Stomach (tissue), 8 donors: ENCODE results near the gene KRTCAP3. TPM values are rescaled to one million over a fixed set of nuclear protein-coding genes. Genes with fewer than 3 reads are reported as not detected.

Experiments used
- polyA plus RNA-seq, 3 donors: library from polyadenylated mRNA; stranded (reverse); fragments of 200-250 nt; gene quantifications; one replicate each; pipeline ENCODE4 v1.2.3, GENCODE V29; 2013
- small RNA-seq, 4 donors: library from RNA; depleted of rRNA; stranded (forward); fragments of <200 nt; gene quantifications; one replicate each; pipeline ENCODE3, GENCODE V24; 2016
- total RNA-seq, 5 donors: library from RNA; depleted of rRNA; stranded (reverse); fragments of >200 nt; gene quantifications; one replicate each; pipeline versions ENCODE4 v1.1.0 to v1.2.3, GENCODE V29; 2014 to 2016
- donor health status: healthy with polysubstance abuse.
- donor health status: Bipolar disorder and iron deficiency.
- donor health status: healthy.

KRTCAP3 gene
- total and polyA plus RNA-seq, 8 donors = 16.5 to 140 (median 62.2) TPM; not detected in 1

Small RNAs within 50 kb of the gene (small RNA-seq; reads per million reads assigned to genes)
- 0 reads per million in 4 donors for gene RNU6-986P

Other genes with a start within 250 kb of the KRTCAP3 start
- gene ATRAID, start 230.3 kb upstream of the KRTCAP3 start, total RNA-seq = 100 to 1,000 TPM in 3 of 5 donors, 10 to 100 TPM in 2; 67.4 to 532 (median 131) TPM
- gene ATRAID, start 230.3 kb upstream of the KRTCAP3 start, polyA plus RNA-seq = 100 to 1,000 TPM in 2 of 3 donors, 10 to 100 TPM in 1; 86.6 to 140 (median 111) TPM
- 10 to 100 TPM; 19.3 to 71.0 (median 24.9) TPM for gene SLC5A6, start 230.1 kb upstream of the KRTCAP3 start, total RNA-seq
- gene SLC5A6, start 230.1 kb upstream of the KRTCAP3 start, polyA plus RNA-seq = 10 to 100 TPM in 1 of 3 donors, 1 to 10 TPM in 2; 5.7 to 15.0 (median 6.0) TPM
- 100 to 1,000 TPM in 2 of 5 donors, 10 to 100 TPM in 3; 12.2 to 130 (median 78.2) TPM for gene CAD, start 225.0 kb upstream of the KRTCAP3 start, total RNA-seq
- 10 to 100 TPM in 1 of 3 donors, 1 to 10 TPM in 2; 4.4 to 16.5 (median 6.5) TPM for gene CAD, start 225.0 kb upstream of the KRTCAP3 start, polyA plus RNA-seq
- not detected for gene SLC30A3, start 179.3 kb upstream of the KRTCAP3 start, total RNA-seq
- not detected for gene SLC30A3, start 179.3 kb upstream of the KRTCAP3 start, polyA plus RNA-seq
- gene DNAJC5G, start 166.9 kb upstream of the KRTCAP3 start, total RNA-seq = not detected
- gene DNAJC5G, start 166.9 kb upstream of the KRTCAP3 start, polyA plus RNA-seq = not detected
- under 1 TPM in 1 of 5 donors, not detected in 4; 0.87 TPM for gene TRIM54, start 160.0 kb upstream of the KRTCAP3 start, total RNA-seq
- under 1 TPM; 0.13 to 0.61 (median 0.25) TPM for gene TRIM54, start 160.0 kb upstream of the KRTCAP3 start, polyA plus RNA-seq
- gene UCN, start 133.9 kb upstream of the KRTCAP3 start, total RNA-seq = 1 to 10 TPM in 1 of 5 donors, not detected in 4; 6.7 TPM
- 1 to 10 TPM in 2 of 3 donors, not detected in 1; 3.5 to 4.1 TPM for gene UCN, start 133.9 kb upstream of the KRTCAP3 start, polyA plus RNA-seq
- 10 to 100 TPM in 4 of 5 donors, 1 to 10 TPM in 1; 8.7 to 98.0 (median 58.9) TPM for gene MPV17, start 119.3 kb upstream of the KRTCAP3 start, total RNA-seq
- gene MPV17, start 119.3 kb upstream of the KRTCAP3 start, polyA plus RNA-seq = 10 to 100 TPM; 41.7 to 84.0 (median 58.2) TPM
- gene GTF3C2, start 85.6 kb upstream of the KRTCAP3 start, total RNA-seq = 100 to 1,000 TPM in 1 of 5 donors, 10 to 100 TPM in 4; 25.7 to 125 (median 62.6) TPM
- 10 to 100 TPM; 18.8 to 37.1 (median 28.3) TPM for gene GTF3C2, start 85.6 kb upstream of the KRTCAP3 start, polyA plus RNA-seq
- gene EIF2B4, start 72.0 kb upstream of the KRTCAP3 start, total RNA-seq = 10 to 100 TPM; 16.2 to 42.2 (median 27.2) TPM
- 10 to 100 TPM; 42.0 to 63.9 (median 51.1) TPM for gene EIF2B4, start 72.0 kb upstream of the KRTCAP3 start, polyA plus RNA-seq
- gene SNX17, start 71.8 kb upstream of the KRTCAP3 start, total RNA-seq = 10 to 100 TPM; 28.6 to 70.4 (median 67.2) TPM
- 10 to 100 TPM; 58.3 to 70.2 (median 68.9) TPM for gene SNX17, start 71.8 kb upstream of the KRTCAP3 start, polyA plus RNA-seq
- 10 to 100 TPM; 10.3 to 58.9 (median 19.1) TPM for gene ZNF513, start 61.6 kb upstream of the KRTCAP3 start, total RNA-seq
- gene ZNF513, start 61.6 kb upstream of the KRTCAP3 start, polyA plus RNA-seq = 10 to 100 TPM; 12.4 to 23.6 (median 15.4) TPM
- 10 to 100 TPM; 10.5 to 44.6 (median 42.9) TPM for gene PPM1G, start 32.8 kb upstream of the KRTCAP3 start, total RNA-seq
- gene PPM1G, start 32.8 kb upstream of the KRTCAP3 start, polyA plus RNA-seq = 10 to 100 TPM; 40.0 to 49.8 (median 47.2) TPM
- 10 to 100 TPM; 12.5 to 69.8 (median 48.4) TPM for gene NRBP1, start 13.8 kb upstream of the KRTCAP3 start, total RNA-seq
- 10 to 100 TPM; 46.7 to 57.3 (median 51.4) TPM for gene NRBP1, start 13.8 kb upstream of the KRTCAP3 start, polyA plus RNA-seq
- 10 to 100 TPM in 4 of 5 donors, 1 to 10 TPM in 1; 7.4 to 88.1 (median 14.0) TPM for gene IFT172, start 47.4 kb downstream of the KRTCAP3 start, total RNA-seq
- 10 to 100 TPM; 34.7 to 66.4 (median 43.9) TPM for gene IFT172, start 47.4 kb downstream of the KRTCAP3 start, polyA plus RNA-seq
- 10 to 100 TPM in 2 of 5 donors, 1 to 10 TPM in 2, under 1 TPM in 1; 0.89 to 23.3 (median 5.0) TPM for gene FNDC4, start 52.8 kb downstream of the KRTCAP3 start, total RNA-seq
- 10 to 100 TPM in 2 of 3 donors, 1 to 10 TPM in 1; 4.5 to 15.1 (median 10.1) TPM for gene FNDC4, start 52.8 kb downstream of the KRTCAP3 start, polyA plus RNA-seq
- 10 to 100 TPM in 4 of 5 donors, not detected in 1; 13.4 to 45.5 (median 33.3) TPM for gene GCKR, start 54.5 kb downstream of the KRTCAP3 start, total RNA-seq
- 10 to 100 TPM in 1 of 3 donors, 1 to 10 TPM in 2; 1.2 to 13.3 (median 2.1) TPM for gene GCKR, start 54.5 kb downstream of the KRTCAP3 start, polyA plus RNA-seq
- gene ZNF512, start 140.7 kb downstream of the KRTCAP3 start, total RNA-seq = 10 to 100 TPM in 3 of 5 donors, 1 to 10 TPM in 2; 6.4 to 35.8 (median 14.2) TPM
- 10 to 100 TPM in 1 of 3 donors, 1 to 10 TPM in 2; 6.8 to 12.2 (median 9.3) TPM for gene ZNF512, start 140.7 kb downstream of the KRTCAP3 start, polyA plus RNA-seq
- 1 to 10 TPM in 4 of 5 donors, under 1 TPM in 1; 0.87 to 3.1 (median 1.8) TPM for gene CCDC121, start 186.6 kb downstream of the KRTCAP3 start, total RNA-seq
- gene CCDC121, start 186.6 kb downstream of the KRTCAP3 start, polyA plus RNA-seq = 1 to 10 TPM; 1.7 to 2.4 (median 2.1) TPM
- gene GPN1, start 186.7 kb downstream of the KRTCAP3 start, total RNA-seq = 10 to 100 TPM; 10.1 to 68.7 (median 33.0) TPM
- 10 to 100 TPM; 20.6 to 31.6 (median 28.2) TPM for gene GPN1, start 186.7 kb downstream of the KRTCAP3 start, polyA plus RNA-seq
- gene SUPT7L, start 221.2 kb downstream of the KRTCAP3 start, total RNA-seq = 10 to 100 TPM; 18.2 to 50.9 (median 29.6) TPM
- 10 to 100 TPM; 10.1 to 22.0 (median 13.2) TPM for gene SUPT7L, start 221.2 kb downstream of the KRTCAP3 start, polyA plus RNA-seq
- gene SLC4A1AP, start 221.5 kb downstream of the KRTCAP3 start, total RNA-seq = 10 to 100 TPM; 25.7 to 58.9 (median 30.6) TPM
- gene SLC4A1AP, start 221.5 kb downstream of the KRTCAP3 start, polyA plus RNA-seq = 10 to 100 TPM; 11.2 to 12.2 (median 11.9) TPM